Endothelial cell of umbilical vein (primary cell): Measurements from ENCODE around the gene RIOX2. TPM values are rescaled to one million over a fixed set of nuclear protein-coding genes. Genes with fewer than 3 reads are reported as not detected.

ENCODE experiments used
- BruUV-seq: library from RNA; stranded (reverse); fragments of 400-500 nt; replicated peaks from 2 replicates; lab custom pipeline; 2021; lab: Mats Ljungman, UMichigan
- CTCF ChIA-PET: fragments of 300-600, 350-600 bp; sonication (Branson Sonifier 250); formaldehyde crosslinking; loops from one replicate; lab custom pipeline; 2021; ENCODE audit warnings: antibody characterized with exemption, inconsistent platforms; lab: Charles Lee
- POLR2A ChIA-PET: fragments of 300-600, 350-600 bp; sonication (Branson Sonifier 250); formaldehyde crosslinking; loops from one replicate; lab custom pipeline; 2021; ENCODE audit warnings: antibody characterized with exemption, inconsistent platforms; lab: Charles Lee
- DNase-seq: peaks from one replicate; pipeline ENCODE4 v3.0.0-alpha.2; 2011; ENCODE audit warnings: low read depth, low spot score
- FAIRE-seq: peaks from 2 replicates; lab custom pipeline; 2011; peaks lifted over from hg19 to GRCh38; lab: Jason Lieb, UNC
- H2AFZ ChIP-seq: 2 replicates; pipeline ENCODE4 v1.6.0; 2012; ENCODE audit warnings: low read depth, low read length, control low read depth, inconsistent platforms
- H3K27ac ChIP-seq: 2 replicates; pipeline ENCODE4 v1.5.1; 2011; ENCODE audit warnings: low read depth, mild to moderate bottlenecking, control low read depth, low read length, moderate library complexity; ENCODE audit not compliant: insufficient read depth
- H3K27me3 ChIP-seq, 2 experiments: 2 replicates each; pipeline versions ENCODE4 v1.6.0 to v1.6.1; 2011; ENCODE audit warnings: low read length in 2 of 2, mixed read lengths in 1 of 2; ENCODE audit not compliant: control insufficient read depth in 2 of 2, insufficient read depth in 2 of 2
- H3K36me3 ChIP-seq, 2 experiments: 2 replicates in 1 of 2; 3 replicates in 1 of 2; pipeline ENCODE4 v1.5.1; 2011; ENCODE audit warnings: low read length in 2 of 2, mild to moderate bottlenecking in 1 of 2, moderate library complexity in 1 of 2; ENCODE audit not compliant: control insufficient read depth in 2 of 2, insufficient read depth in 2 of 2; ENCODE audit errors: extremely low read depth in 1 of 2
- H3K4me1 ChIP-seq: 3 replicates; pipeline ENCODE4 v1.5.1; 2011; ENCODE audit warnings: mild to moderate bottlenecking, low read length; ENCODE audit not compliant: control insufficient read depth, insufficient read depth; ENCODE audit errors: extremely low read depth
- H3K4me2 ChIP-seq: 2 replicates; pipeline ENCODE4 v1.6.1; 2011; ENCODE audit warnings: low read length, control low read depth, mixed read lengths; ENCODE audit not compliant: insufficient read depth
- H3K4me3 ChIP-seq, 3 experiments: fragments of 200-600 bp in 1 of 3; sonication (generic), shearing (Covaris generic) in 1 of 3; replicated peaks in 1 of 3; 2 replicates each; pipeline ENCODE4 v1.5.1; 2011 to 2016; ENCODE audit warnings: control low read depth in 3 of 3, low read length in 3 of 3, mild to moderate bottlenecking in 2 of 3, inconsistent platforms in 1 of 3, low read depth in 1 of 3, moderate library complexity in 1 of 3; ENCODE audit not compliant: insufficient read depth in 1 of 3
- H3K79me2 ChIP-seq: 2 replicates; pipeline ENCODE4 v1.6.0; 2012; ENCODE audit warnings: low read length, inconsistent platforms; ENCODE audit not compliant: control insufficient read depth, insufficient read depth
- H3K9ac ChIP-seq: replicated peaks from 2 replicates; pipeline ENCODE3; 2011; ENCODE audit warnings: low read length, control low read depth; ENCODE audit not compliant: insufficient read depth; ENCODE audit errors: extremely low read depth
- H3K9me1 ChIP-seq: replicated peaks from 3 replicates; pipeline ENCODE4 v1.6.0; 2011; ENCODE audit warnings: mild to moderate bottlenecking, low read length; ENCODE audit not compliant: control insufficient read depth, insufficient read depth; ENCODE audit errors: extremely low read depth
- H3K9me3 ChIP-seq: replicated peaks from 2 replicates; pipeline ENCODE4 v1.5.1; 2012; ENCODE audit warnings: low read length, inconsistent platforms; ENCODE audit not compliant: control insufficient read depth, insufficient read depth
- H4K20me1 ChIP-seq: replicated peaks from 2 replicates; pipeline ENCODE3; 2011; ENCODE audit warnings: mild to moderate bottlenecking, low read length; ENCODE audit not compliant: control insufficient read depth, insufficient read depth; ENCODE audit errors: extremely low read depth
- EZH2 ChIP-seq: IDR thresholded peaks from 2 replicates; pipeline ENCODE4 v1.6.1; 2012; ENCODE audit warnings: borderline replicate concordance, low read depth, mild to moderate bottlenecking, moderate library complexity, low read length, inconsistent platforms; ENCODE audit not compliant: severe bottlenecking
- FOS ChIP-seq: IDR thresholded peaks from 2 replicates; pipeline ENCODE4 v1.6.1; 2011; ENCODE audit warnings: mild to moderate bottlenecking, low read length, moderate library complexity, borderline replicate concordance; ENCODE audit not compliant: insufficient read depth
- GATA2 ChIP-seq: IDR thresholded peaks from 2 replicates; pipeline ENCODE4 v1.7.0; 2011; ENCODE audit warnings: low read depth, mild to moderate bottlenecking, moderate library complexity, mixed read lengths, low read length; ENCODE audit not compliant: insufficient read length, insufficient read depth
- JUN ChIP-seq: IDR thresholded peaks from 2 replicates; pipeline ENCODE4 v1.6.1; 2011; ENCODE audit warnings: borderline replicate concordance, low read depth; ENCODE audit not compliant: insufficient read length, insufficient read depth
- MYC ChIP-seq: IDR thresholded peaks from one replicate; pipeline ENCODE4 v1.6.1; 2011; ENCODE audit warnings: mild to moderate bottlenecking, low read depth, low read length
- POLR2A ChIP-seq: IDR thresholded peaks from 2 replicates; pipeline ENCODE4 v1.6.1; 2012; ENCODE audit warnings: low read depth, mild to moderate bottlenecking, control low read depth, low read length
- POLR2AphosphoS5 ChIP-seq: IDR thresholded peaks from 2 replicates; pipeline ENCODE4 v1.6.1; 2012; ENCODE audit warnings: low read depth, mild to moderate bottlenecking, control low read depth, low read length, moderate library complexity; ENCODE audit not compliant: insufficient read depth
- dilution Hi-C: fragments of 300-500 bp; cut with MboI; formaldehyde crosslinking; loops from one replicate; pipeline ENCODE4 v1.15.0; 2019; ENCODE audit warnings: low sequenced_read_pairs; ENCODE audit not compliant: extremely low pct_ligation_motif_present
- intact Hi-C: fragments of 100-400 bp; cut with micrococcal nuclease; formaldehyde crosslinking; loops from one replicate; pipeline ENCODE4 v1.10.0; 2022
- polyA plus RNA-seq, 4 experiments: library from polyadenylated mRNA; depleted of rRNA in 3 of 4; stranded (reverse) in 3 of 4; unstranded in 1 of 4; fragments of >200 nt; gene quantifications; 2 replicates each; pipeline versions ENCODE4 v1.2.1 to v1.2.3, GENCODE V29; 2011 to 2012; ENCODE audit warnings: missing spikeins in 1 of 4
- total RNA-seq: library from RNA; stranded (reverse); gene quantifications from 2 replicates; pipeline ENCODE4 v1.2.3, GENCODE V29; 2021
- TF ChIP-seq, protein P1 (sequence below): IDR thresholded peaks from 2 replicates; pipeline ENCODE4 v1.6.1; 2011; ENCODE audit not compliant: insufficient read depth, insufficient read length
- TF ChIP-seq, protein P2 (sequence below), 2 donors: IDR thresholded peaks; 1 replicate in 1 of 2; 2 replicates in 1 of 2; pipeline ENCODE4 v1.5.1; 2011; ENCODE audit warnings: low read length in 2 of 2, mild to moderate bottlenecking in 2 of 2, moderate library complexity in 2 of 2, control low read depth in 1 of 2, inconsistent platforms in 1 of 2, low read depth in 1 of 2; ENCODE audit not compliant: insufficient read depth in 1 of 2; ENCODE audit errors: extremely low read depth in 1 of 2

RIOX2 gene
- total and polyA plus RNA-seq, 2 donors (not counting 3 experiments of a cell fraction or from before 2014, with no cell fraction given) = 14.5 to 30.5 TPM

DNA sequence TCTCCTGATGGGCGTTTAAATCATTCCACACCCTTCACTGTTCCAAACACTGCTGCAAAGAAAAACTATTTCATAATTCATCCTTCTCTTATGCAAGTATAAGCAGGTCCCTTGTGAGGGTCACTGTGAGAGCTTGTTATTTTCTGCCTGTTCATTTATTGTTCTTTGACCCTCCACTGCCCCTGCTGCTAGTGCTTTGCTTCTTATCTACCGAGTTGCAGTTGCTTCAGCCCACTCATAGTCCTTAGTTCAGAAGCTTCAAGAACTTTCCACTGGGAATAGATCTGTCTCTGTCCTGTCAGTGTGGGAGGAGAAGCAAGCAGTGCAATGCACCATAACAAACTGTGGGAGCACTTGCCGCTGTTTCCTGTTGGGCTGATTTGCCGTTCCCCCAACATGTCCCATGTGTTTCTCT lies 39.8 kb downstream of the RIOX2 start:
- ChIA-PET POLR2A (no interaction called here), CTCF (interaction anchor here (1.0 kb wide), 1 partner anchor 9 kb away, joined by 5 read pairs; no protein-coding TSS in a partner anchor)
- Histone ChIP-seq H3K4me3 (no peak overlapping the region), H3K9me1 (no peaks in the 10 kb centered on the region), H3K9ac (no peak overlapping the region), H3K27me3 (no peaks in the 10 kb centered on the region), H3K27ac (no peak overlapping the region), H4K20me1 (no peaks in the 10 kb centered on the region), H2AFZ (no peak overlapping the region), H3K9me3 (no peaks in the 10 kb centered on the region), H3K4me1 (no peaks in the 10 kb centered on the region), H3K79me2 (no peaks in the 10 kb centered on the region), H3K4me2 (no peak overlapping the region), H3K36me3 (peaks cover 0 to 5% of the 10 kb centered on the region in 2 experiments)
- no peak for TF ChIP-seq MYC
- no peak for TF ChIP-seq EZH2
- no peak for TF ChIP-seq POLR2A
- TF ChIP-seq, protein P1, sequence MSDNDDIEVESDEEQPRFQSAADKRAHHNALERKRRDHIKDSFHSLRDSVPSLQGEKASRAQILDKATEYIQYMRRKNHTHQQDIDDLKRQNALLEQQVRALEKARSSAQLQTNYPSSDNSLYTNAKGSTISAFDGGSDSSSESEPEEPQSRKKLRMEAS = no peak
- TF ChIP-seq, protein P2, sequence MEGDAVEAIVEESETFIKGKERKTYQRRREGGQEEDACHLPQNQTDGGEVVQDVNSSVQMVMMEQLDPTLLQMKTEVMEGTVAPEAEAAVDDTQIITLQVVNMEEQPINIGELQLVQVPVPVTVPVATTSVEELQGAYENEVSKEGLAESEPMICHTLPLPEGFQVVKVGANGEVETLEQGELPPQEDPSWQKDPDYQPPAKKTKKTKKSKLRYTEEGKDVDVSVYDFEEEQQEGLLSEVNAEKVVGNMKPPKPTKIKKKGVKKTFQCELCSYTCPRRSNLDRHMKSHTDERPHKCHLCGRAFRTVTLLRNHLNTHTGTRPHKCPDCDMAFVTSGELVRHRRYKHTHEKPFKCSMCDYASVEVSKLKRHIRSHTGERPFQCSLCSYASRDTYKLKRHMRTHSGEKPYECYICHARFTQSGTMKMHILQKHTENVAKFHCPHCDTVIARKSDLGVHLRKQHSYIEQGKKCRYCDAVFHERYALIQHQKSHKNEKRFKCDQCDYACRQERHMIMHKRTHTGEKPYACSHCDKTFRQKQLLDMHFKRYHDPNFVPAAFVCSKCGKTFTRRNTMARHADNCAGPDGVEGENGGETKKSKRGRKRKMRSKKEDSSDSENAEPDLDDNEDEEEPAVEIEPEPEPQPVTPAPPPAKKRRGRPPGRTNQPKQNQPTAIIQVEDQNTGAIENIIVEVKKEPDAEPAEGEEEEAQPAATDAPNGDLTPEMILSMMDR (IDR thresholded peaks at IDR 0.05; ENCODE audit: extremely low read depth in 1 of 2, insufficient read depth in 1 of 2, low read depth in 1 of 2, low read length in 2 of 2) = no peak
- TF ChIP-seq JUN = no peak
- TF ChIP-seq GATA2 = no peak
- no peak for TF ChIP-seq POLR2AphosphoS5
- no peak for TF ChIP-seq FOS
- intact Hi-C loops = no loop called here
- FAIRE-seq (no peak), DNase-seq (no peak)
- dilution Hi-C loops = no loop called here
- no TSS peak for BruUV-seq
